GM23338 (cell line): Measurements from ENCODE around the gene CLDN7. TPM values are rescaled to one million over a fixed set of nuclear protein-coding genes. Genes with fewer than 3 reads are reported as not detected.

Source experiments
- ATAC-seq: fragments of 200-7000 bp; cut with Tn5 transposase; 3 replicates; pipeline ENCODE4 v1.9.1; 2020
- DNase-seq: peaks from one replicate; pipeline ENCODE4 v3.0.0-alpha.2; 2015; ENCODE audit warnings: low spot score
- H2AFZ ChIP-seq: fragments of 200-600 bp; sonication (generic); 2 replicates; pipeline ENCODE4 v1.8.0; 2016; ENCODE audit warnings: antibody characterized with exemption, mild to moderate bottlenecking, moderate library complexity
- H3F3A ChIP-seq: fragments of 200-600 bp; sonication (generic); replicated peaks from 2 replicates; pipeline ENCODE4 v1.8.0; 2017; ENCODE audit warnings: antibody characterized with exemption, mixed run types, low read depth
- H3K27ac ChIP-seq: fragments of 200-600 bp; sonication (generic); 2 replicates; pipeline ENCODE4 v1.6.1; 2016; ENCODE audit warnings: low read depth
- H3K27me3 ChIP-seq: fragments of 200-600 bp; sonication (generic); 2 replicates; pipeline ENCODE4 v1.8.0; 2016; ENCODE audit warnings: mild to moderate bottlenecking, mixed run types, moderate library complexity; ENCODE audit not compliant: insufficient read depth
- H3K36me3 ChIP-seq: fragments of 200-600 bp; sonication (generic); 2 replicates; pipeline ENCODE4 v1.8.0; 2016; ENCODE audit warnings: mild to moderate bottlenecking; ENCODE audit not compliant: insufficient read depth
- H3K4me1 ChIP-seq: fragments of 200-600 bp; sonication (generic); 2 replicates; pipeline ENCODE4 v1.8.0; 2016; ENCODE audit warnings: mild to moderate bottlenecking, moderate library complexity; ENCODE audit not compliant: insufficient read depth
- H3K4me2 ChIP-seq: fragments of 200-600 bp; sonication (generic); 2 replicates; pipeline ENCODE4 v1.7.1; 2017; ENCODE audit warnings: mixed run types
- H3K4me3 ChIP-seq: fragments of 200-600 bp; sonication (generic); 2 replicates; pipeline ENCODE4 v1.6.1; 2016; ENCODE audit warnings: mixed run types
- H3K79me2 ChIP-seq: fragments of 200-600 bp; sonication (generic); replicated peaks from 2 replicates; pipeline ENCODE4 v1.8.0; 2017; ENCODE audit warnings: mild to moderate bottlenecking; ENCODE audit not compliant: insufficient read depth
- H3K9me2 ChIP-seq: fragments of 200-600 bp; sonication (generic); 2 replicates; pipeline ENCODE4 v1.8.0; 2017; ENCODE audit not compliant: insufficient read depth
- H4K20me1 ChIP-seq: fragments of 200-600 bp; sonication (generic); replicated peaks from 2 replicates; pipeline ENCODE4 v1.8.0; 2017; ENCODE audit warnings: mild to moderate bottlenecking; ENCODE audit not compliant: insufficient read depth
- H3K27ac Mint-ChIP-seq: 2 replicates; pipeline ENCODE4 v1.8.0; 2020; ENCODE audit warnings: inconsistent platforms, mild to moderate bottlenecking, moderate library complexity, mixed read lengths
- H3K27me3 Mint-ChIP-seq: 3 replicates; pipeline ENCODE4 v1.8.0; 2022; ENCODE audit warnings: low read depth, mild to moderate bottlenecking, moderate library complexity, mixed read lengths, inconsistent platforms; ENCODE audit not compliant: insufficient read depth, poor library complexity
- H3K36me3 Mint-ChIP-seq: 3 replicates; pipeline ENCODE4 v1.8.0; 2021; ENCODE audit warnings: low read depth, mild to moderate bottlenecking, inconsistent platforms, moderate library complexity, mixed read lengths
- H3K4me1 Mint-ChIP-seq: 3 replicates; pipeline ENCODE4 v1.8.0; 2020; ENCODE audit warnings: mild to moderate bottlenecking, inconsistent platforms, mixed read lengths
- H3K4me3 Mint-ChIP-seq: 3 replicates; pipeline ENCODE4 v1.8.0; 2021; ENCODE audit warnings: moderate library complexity, mild to moderate bottlenecking, inconsistent platforms, mixed read lengths
- H3K9me3 Mint-ChIP-seq: 3 replicates; pipeline ENCODE4 v1.8.0; 2020; ENCODE audit warnings: moderate library complexity, mild to moderate bottlenecking, inconsistent platforms, mixed read lengths
- CREB1 ChIP-seq: fragments of 250-450 bp; sonication (Bioruptor Pico); IDR thresholded peaks from 2 replicates; pipeline ENCODE4 v1.5.0; 2020; ENCODE audit warnings: low read depth, mild to moderate bottlenecking, moderate library complexity
- EZH2 ChIP-seq: fragments of 200-600 bp; sonication (generic); IDR thresholded peaks from one replicate; pipeline ENCODE4 v1.8.0; 2017; ENCODE audit warnings: antibody characterized with exemption, mild to moderate bottlenecking, low read depth; ENCODE audit not compliant: unreplicated experiment
- EZH2phosphoT487 ChIP-seq: fragments of 200-600 bp; sonication (generic); IDR thresholded peaks from one replicate; pipeline ENCODE4 v1.8.1; 2018; ENCODE audit warnings: antibody characterized with exemption; ENCODE audit not compliant: unreplicated experiment
- JUNB ChIP-seq: IDR thresholded peaks from one replicate; pipeline ENCODE4 v1.6.1; 2016; ENCODE audit warnings: antibody characterized with exemption; ENCODE audit not compliant: unreplicated experiment
- NANOG ChIP-seq: IDR thresholded peaks from 2 replicates; pipeline ENCODE4 v1.6.1; 2016; ENCODE audit warnings: antibody characterized with exemption, borderline replicate concordance
- POLR2AphosphoS5 ChIP-seq: IDR thresholded peaks from 2 replicates; pipeline ENCODE4 v1.6.1; 2016; ENCODE audit warnings: antibody characterized with exemption, low read depth
- STAT1 ChIP-seq: IDR thresholded peaks from one replicate; pipeline ENCODE4 v1.6.1; 2016; ENCODE audit warnings: antibody characterized with exemption; ENCODE audit not compliant: unreplicated experiment
- ZNF114 ChIP-seq: fragments of 250-450 bp; sonication (Bioruptor Pico); IDR thresholded peaks from 2 replicates; pipeline ENCODE4 v1.5.0; 2020; ENCODE audit warnings: mild to moderate bottlenecking, moderate library complexity
- ZNF331 ChIP-seq: fragments of 250-450 bp; sonication (Bioruptor Pico); IDR thresholded peaks from 2 replicates; pipeline ENCODE4 v1.5.0; 2020; ENCODE audit warnings: low read depth, mild to moderate bottlenecking, moderate library complexity
- polyA plus RNA-seq: library from polyadenylated mRNA; unstranded; fragments of >200 nt; fragmentation: Nextera tagmentation; extraction: Ambion mirVana; gene quantifications from 2 replicates; pipeline ENCODE4 v1.2.1, GENCODE V29; 2016
- total RNA-seq: library from RNA; depleted of rRNA; stranded (reverse); fragments of >200 nt; shearing (Covaris generic); gene quantifications from 2 replicates; pipeline ENCODE4 v1.2.3, GENCODE V29; 2014
- TF ChIP-seq, protein P1 (sequence below), 2 experiments: fragments of 200-600 bp in 1 of 2; sonication (generic) in 1 of 2; conservative IDR thresholded peaks; 2 replicates each; pipeline versions ENCODE4 v1.5.1 to v1.6.1; 2016 to 2017; ENCODE audit warnings: antibody characterized with exemption in 2 of 2, low read depth in 2 of 2, mild to moderate bottlenecking in 2 of 2, moderate library complexity in 1 of 2
- TF ChIP-seq, protein P2 (sequence below): fragments of 250-450 bp; sonication (Bioruptor Pico); IDR thresholded peaks from 2 replicates; pipeline ENCODE4 v1.5.0; 2020; ENCODE audit warnings: mild to moderate bottlenecking, moderate library complexity
- TF ChIP-seq, protein P3 (sequence below): IDR thresholded peaks from one replicate; pipeline ENCODE4 v1.6.1; 2018; ENCODE audit warnings: antibody characterized with exemption; ENCODE audit not compliant: unreplicated experiment
- TF ChIP-seq, protein P4 (sequence below): IDR thresholded peaks from 2 replicates; pipeline ENCODE4 v1.6.1; 2016; ENCODE audit warnings: antibody characterized with exemption

The CLDN7 gene
- total and polyA plus RNA-seq, 2 experiments from 2014 or later: 50.7 to 111 TPM

DNA sequence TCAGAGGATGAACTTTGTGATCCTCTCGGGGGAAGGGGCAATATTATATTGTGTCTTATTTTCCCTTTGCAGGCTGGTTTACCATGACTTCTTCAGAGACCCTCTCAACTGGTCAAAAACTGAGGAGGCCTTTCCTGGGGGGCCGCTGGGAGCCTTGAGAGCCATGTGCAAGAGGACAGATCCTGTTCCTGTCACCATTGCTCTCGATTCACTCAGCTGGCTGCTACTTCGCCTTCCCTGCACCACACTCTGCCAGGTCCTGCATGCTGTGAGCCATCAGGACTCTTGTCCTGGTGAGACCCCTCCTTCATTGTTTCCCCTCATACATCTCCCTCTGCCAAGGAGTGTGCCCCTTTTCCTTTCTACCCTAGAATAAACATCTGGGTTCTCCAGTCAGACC is 7.8 kb downstream of the CLDN7 start:
- Histone ChIP-seq H3K79me2 (peaks cover 41% of the 10 kb centered on the region), H2AFZ (no peak overlapping the region), H3K36me3 (peaks cover 20% of the 10 kb centered on the region), H3K4me3 (no peak overlapping the region), H3F3A (peaks cover 15% of the 10 kb centered on the region; the same call in 1 of the 2 replicates), H3K27me3 (no peaks in the 10 kb centered on the region), H3K27ac (no peak overlapping the region), H3K4me1 (peaks cover 11% of the 10 kb centered on the region), H4K20me1 (peaks cover 26% of the 10 kb centered on the region; the same call in 1 of the 2 replicates), H3K9me2 (no peaks in the 10 kb centered on the region), H3K4me2 (no peak overlapping the region)
- no peak for ATAC-seq
- peak overlapping the region; percentile 31; the same call in 1 of the 3 replicates for H3K4me3 Mint-ChIP-seq
- peaks cover 27% of the 10 kb centered on the region for H3K4me1 Mint-ChIP-seq
- H3K27ac Mint-ChIP-seq: no peak overlapping the region
- peaks cover 15% of the 10 kb centered on the region for H3K27me3 Mint-ChIP-seq
- H3K9me3 Mint-ChIP-seq: no peaks in the 10 kb centered on the region; the same call in 2 of the 3 replicates
- H3K36me3 Mint-ChIP-seq: peaks cover 63% of the 10 kb centered on the region
- TF ChIP-seq JUNB: no peak
- TF ChIP-seq, protein P1, sequence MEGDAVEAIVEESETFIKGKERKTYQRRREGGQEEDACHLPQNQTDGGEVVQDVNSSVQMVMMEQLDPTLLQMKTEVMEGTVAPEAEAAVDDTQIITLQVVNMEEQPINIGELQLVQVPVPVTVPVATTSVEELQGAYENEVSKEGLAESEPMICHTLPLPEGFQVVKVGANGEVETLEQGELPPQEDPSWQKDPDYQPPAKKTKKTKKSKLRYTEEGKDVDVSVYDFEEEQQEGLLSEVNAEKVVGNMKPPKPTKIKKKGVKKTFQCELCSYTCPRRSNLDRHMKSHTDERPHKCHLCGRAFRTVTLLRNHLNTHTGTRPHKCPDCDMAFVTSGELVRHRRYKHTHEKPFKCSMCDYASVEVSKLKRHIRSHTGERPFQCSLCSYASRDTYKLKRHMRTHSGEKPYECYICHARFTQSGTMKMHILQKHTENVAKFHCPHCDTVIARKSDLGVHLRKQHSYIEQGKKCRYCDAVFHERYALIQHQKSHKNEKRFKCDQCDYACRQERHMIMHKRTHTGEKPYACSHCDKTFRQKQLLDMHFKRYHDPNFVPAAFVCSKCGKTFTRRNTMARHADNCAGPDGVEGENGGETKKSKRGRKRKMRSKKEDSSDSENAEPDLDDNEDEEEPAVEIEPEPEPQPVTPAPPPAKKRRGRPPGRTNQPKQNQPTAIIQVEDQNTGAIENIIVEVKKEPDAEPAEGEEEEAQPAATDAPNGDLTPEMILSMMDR (conservative IDR thresholded peaks at IDR 0.05; ENCODE audit: low read depth in 2 of 2): no peak
- TF ChIP-seq CREB1 (CRISPR knock-in tag): no peak
- no peak for TF ChIP-seq NANOG
- TF ChIP-seq POLR2AphosphoS5: no peak
- no peak for TF ChIP-seq ZNF114 (CRISPR knock-in tag)
- no peak for TF ChIP-seq STAT1
- TF ChIP-seq EZH2: no peak
- TF ChIP-seq, protein P2, sequence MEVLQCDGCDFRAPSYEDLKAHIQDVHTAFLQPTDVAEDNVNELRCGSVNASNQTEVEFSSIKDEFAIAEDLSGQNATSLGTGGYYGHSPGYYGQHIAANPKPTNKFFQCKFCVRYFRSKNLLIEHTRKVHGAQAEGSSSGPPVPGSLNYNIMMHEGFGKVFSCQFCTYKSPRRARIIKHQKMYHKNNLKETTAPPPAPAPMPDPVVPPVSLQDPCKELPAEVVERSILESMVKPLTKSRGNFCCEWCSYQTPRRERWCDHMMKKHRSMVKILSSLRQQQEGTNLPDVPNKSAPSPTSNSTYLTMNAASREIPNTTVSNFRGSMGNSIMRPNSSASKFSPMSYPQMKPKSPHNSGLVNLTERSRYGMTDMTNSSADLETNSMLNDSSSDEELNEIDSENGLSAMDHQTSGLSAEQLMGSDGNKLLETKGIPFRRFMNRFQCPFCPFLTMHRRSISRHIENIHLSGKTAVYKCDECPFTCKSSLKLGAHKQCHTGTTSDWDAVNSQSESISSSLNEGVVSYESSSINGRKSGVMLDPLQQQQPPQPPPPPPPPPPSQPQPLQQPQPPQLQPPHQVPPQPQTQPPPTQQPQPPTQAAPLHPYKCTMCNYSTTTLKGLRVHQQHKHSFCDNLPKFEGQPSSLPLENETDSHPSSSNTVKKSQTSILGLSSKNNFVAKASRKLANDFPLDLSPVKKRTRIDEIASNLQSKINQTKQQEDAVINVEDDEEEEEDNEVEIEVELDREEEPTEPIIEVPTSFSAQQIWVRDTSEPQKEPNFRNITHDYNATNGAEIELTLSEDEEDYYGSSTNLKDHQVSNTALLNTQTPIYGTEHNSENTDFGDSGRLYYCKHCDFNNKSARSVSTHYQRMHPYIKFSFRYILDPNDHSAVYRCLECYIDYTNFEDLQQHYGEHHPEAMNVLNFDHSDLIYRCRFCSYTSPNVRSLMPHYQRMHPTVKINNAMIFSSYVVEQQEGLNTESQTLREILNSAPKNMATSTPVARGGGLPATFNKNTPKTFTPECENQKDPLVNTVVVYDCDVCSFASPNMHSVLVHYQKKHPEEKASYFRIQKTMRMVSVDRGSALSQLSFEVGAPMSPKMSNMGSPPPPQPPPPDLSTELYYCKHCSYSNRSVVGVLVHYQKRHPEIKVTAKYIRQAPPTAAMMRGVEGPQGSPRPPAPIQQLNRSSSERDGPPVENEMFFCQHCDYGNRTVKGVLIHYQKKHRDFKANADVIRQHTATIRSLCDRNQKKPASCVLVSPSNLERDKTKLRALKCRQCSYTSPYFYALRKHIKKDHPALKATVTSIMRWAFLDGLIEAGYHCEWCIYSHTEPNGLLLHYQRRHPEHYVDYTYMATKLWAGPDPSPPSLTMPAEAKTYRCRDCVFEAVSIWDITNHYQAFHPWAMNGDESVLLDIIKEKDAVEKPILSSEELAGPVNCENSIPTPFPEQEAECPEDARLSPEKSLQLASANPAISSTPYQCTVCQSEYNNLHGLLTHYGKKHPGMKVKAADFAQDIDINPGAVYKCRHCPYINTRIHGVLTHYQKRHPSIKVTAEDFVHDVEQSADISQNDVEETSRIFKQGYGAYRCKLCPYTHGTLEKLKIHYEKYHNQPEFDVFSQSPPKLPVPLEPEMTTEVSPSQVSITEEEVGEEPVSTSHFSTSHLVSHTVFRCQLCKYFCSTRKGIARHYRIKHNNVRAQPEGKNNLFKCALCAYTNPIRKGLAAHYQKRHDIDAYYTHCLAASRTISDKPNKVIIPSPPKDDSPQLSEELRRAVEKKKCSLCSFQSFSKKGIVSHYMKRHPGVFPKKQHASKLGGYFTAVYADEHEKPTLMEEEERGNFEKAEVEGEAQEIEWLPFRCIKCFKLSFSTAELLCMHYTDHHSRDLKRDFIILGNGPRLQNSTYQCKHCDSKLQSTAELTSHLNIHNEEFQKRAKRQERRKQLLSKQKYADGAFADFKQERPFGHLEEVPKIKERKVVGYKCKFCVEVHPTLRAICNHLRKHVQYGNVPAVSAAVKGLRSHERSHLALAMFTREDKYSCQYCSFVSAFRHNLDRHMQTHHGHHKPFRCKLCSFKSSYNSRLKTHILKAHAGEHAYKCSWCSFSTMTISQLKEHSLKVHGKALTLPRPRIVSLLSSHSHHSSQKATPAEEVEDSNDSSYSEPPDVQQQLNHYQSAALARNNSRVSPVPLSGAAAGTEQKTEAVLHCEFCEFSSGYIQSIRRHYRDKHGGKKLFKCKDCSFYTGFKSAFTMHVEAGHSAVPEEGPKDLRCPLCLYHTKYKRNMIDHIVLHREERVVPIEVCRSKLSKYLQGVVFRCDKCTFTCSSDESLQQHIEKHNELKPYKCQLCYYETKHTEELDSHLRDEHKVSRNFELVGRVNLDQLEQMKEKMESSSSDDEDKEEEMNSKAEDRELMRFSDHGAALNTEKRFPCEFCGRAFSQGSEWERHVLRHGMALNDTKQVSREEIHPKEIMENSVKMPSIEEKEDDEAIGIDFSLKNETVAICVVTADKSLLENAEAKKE (CRISPR knock-in tag): no peak
- TF ChIP-seq, protein P3, sequence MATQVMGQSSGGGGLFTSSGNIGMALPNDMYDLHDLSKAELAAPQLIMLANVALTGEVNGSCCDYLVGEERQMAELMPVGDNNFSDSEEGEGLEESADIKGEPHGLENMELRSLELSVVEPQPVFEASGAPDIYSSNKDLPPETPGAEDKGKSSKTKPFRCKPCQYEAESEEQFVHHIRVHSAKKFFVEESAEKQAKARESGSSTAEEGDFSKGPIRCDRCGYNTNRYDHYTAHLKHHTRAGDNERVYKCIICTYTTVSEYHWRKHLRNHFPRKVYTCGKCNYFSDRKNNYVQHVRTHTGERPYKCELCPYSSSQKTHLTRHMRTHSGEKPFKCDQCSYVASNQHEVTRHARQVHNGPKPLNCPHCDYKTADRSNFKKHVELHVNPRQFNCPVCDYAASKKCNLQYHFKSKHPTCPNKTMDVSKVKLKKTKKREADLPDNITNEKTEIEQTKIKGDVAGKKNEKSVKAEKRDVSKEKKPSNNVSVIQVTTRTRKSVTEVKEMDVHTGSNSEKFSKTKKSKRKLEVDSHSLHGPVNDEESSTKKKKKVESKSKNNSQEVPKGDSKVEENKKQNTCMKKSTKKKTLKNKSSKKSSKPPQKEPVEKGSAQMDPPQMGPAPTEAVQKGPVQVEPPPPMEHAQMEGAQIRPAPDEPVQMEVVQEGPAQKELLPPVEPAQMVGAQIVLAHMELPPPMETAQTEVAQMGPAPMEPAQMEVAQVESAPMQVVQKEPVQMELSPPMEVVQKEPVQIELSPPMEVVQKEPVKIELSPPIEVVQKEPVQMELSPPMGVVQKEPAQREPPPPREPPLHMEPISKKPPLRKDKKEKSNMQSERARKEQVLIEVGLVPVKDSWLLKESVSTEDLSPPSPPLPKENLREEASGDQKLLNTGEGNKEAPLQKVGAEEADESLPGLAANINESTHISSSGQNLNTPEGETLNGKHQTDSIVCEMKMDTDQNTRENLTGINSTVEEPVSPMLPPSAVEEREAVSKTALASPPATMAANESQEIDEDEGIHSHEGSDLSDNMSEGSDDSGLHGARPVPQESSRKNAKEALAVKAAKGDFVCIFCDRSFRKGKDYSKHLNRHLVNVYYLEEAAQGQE: no peak
- TF ChIP-seq, protein P4, sequence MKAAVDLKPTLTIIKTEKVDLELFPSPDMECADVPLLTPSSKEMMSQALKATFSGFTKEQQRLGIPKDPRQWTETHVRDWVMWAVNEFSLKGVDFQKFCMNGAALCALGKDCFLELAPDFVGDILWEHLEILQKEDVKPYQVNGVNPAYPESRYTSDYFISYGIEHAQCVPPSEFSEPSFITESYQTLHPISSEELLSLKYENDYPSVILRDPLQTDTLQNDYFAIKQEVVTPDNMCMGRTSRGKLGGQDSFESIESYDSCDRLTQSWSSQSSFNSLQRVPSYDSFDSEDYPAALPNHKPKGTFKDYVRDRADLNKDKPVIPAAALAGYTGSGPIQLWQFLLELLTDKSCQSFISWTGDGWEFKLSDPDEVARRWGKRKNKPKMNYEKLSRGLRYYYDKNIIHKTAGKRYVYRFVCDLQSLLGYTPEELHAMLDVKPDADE: no peak
- no peak for TF ChIP-seq EZH2phosphoT487
- TF ChIP-seq ZNF331 (CRISPR knock-in tag): no peak
- no peak for DNase-seq
